HG03378 (cell line): ENCODE measurements around the gene PRKCQ.
"Not testable (repeated sequence)": the region's sequence is repeated elsewhere in the genome, so short reads cannot be mapped to it uniquely, and the experiment has no call there.

ENCODE experiments used
- ATAC-seq: cut with Tn5 transposase; IDR thresholded peaks from one replicate; pipeline ENCODE4 v1.9.1; 2021; ENCODE audit warnings: mild to moderate bottlenecking, moderate library complexity; ENCODE audit not compliant: unreplicated experiment

The PRKCQ gene

GRCh38 chr10:6595499-6595898 lies 15.4 kb upstream of the PRKCQ start:
- no peak for ATAC-seq

DNA sequence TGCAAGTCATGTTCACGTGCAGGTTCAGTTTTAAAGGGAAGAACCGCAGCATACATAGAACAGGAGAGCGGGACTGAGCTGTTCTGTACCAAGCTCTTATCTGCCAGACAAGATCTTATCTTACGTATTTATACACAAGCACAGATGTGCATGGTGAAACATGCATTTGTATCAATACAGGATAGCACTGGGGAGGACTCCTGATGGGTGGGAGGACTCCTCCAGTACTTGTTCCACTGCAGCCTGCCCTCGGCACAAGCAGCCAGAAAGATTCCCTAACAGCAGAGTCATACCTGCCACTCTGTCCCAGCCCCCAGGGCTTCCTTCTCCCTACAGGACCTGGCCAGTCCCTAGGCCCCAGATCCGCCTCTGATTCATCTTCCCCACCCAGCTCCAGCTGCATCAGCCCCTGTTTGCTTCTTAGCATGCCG lies 13.2 kb upstream of the PRKCQ start:
- no peak for ATAC-seq

DNA sequence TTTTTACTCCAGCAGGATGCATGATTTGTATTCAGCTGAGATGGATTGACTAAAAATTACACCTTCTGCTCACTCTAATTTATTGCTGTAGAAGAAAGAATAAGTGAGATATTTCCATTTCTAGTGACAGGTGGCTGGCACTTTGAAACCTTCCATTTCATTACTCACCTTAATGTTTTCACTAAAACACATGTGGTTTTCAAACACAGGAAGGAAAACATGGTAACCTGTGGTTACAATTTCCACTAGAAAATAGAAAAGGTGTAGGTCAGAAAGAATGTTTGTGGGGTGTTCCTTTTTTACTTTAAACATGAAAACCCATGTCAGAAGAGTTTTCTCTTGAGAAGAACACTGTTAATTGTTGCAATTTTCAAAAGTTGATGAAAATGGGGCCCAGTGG lies 12.0 kb upstream of the PRKCQ start:
- ATAC-seq, result no peak

- no peak for ATAC-seq
Observed at GRCh38 chr10:6591668-6592067, 11.6 kb upstream of the PRKCQ start.

- no peak for ATAC-seq
Observed at GRCh38 chr10:6590100-6590499, 10.0 kb upstream of the PRKCQ start.

DNA sequence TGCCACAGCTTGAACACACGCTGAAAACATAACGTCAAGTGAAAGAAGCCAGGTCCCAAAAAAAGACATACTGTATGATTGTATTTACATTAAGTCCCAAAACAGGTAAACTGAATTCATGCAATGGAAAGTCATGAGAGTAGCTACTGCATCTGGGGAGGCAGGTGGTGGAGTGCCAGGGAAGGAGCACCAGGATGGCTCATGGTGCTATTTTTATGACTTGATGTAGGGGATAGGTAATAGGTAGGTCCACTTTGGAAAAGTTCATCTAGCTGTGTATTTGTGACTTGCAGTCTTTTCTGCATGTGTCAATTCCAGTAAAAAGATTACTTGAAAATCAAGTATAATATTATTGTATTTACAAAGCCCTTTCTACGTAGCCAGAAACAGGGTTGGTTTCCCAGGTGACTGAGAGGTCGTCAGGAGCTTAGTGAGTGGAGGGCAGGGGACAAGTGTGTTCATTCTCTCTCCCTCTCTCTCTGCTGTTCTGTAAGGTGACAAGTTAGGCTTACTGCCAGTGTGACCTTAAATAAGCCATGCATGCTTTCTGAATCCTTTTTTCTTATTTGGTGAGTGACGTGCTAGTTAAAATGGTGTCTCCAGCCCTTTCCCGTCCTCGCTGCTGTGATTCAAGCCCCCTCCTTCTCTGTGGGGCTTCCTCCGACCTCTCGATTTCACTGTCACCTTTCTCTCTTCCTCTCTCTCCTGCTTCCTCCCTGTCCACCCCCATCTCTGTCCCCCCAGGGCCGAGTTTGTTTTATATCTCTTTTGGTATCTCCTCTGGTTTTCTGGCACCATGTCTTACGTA lies 9.4 kb upstream of the PRKCQ start:
- ATAC-seq, result no peak

DNA sequence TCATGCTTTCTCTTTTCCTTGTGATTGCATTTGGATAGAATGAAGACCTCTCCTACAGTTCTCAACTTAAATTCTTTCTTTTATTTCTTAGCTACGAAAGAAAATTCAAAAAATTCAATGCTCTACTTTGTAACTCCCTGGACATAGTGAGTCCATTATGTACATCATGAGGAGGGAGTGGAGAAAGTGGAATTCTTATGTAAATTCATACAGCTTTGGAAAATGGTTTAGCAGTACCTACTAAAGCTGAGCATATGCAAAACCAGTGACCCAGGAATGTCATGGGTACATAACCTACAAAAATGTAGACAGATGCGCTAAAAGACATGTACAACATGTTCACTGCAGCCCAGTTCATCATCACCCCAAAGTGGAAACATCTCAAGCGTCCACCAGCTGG lies 8.8 kb upstream of the PRKCQ start:
- ATAC-seq, result no peak

DNA sequence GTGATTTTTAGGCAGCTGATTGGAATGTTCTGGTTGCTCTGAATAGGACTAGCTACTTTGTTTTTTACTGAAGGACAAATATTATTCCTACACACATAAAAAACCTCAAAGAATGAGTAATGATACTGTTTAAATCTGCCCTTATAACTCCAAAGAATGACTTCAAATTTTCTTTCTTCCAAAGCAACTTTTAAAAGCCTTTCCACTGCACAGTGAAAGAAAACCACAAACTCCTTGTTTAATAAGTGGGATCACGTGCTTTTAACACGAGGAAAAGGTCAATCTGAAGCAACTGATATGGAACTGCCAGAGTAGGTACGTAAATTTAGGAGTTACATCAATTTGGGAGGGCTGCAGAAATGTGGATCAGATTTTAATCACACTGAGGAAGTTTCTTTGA lies 8.0 kb upstream of the PRKCQ start:
- ATAC-seq, result no peak

GRCh38 chr10:6586501-6586900 lies 6.4 kb upstream of the PRKCQ start:
- ATAC-seq, result no peak

- no peak for ATAC-seq
Observed at GRCh38 chr10:6583447-6583846, 3.4 kb upstream of the PRKCQ start.

DNA sequence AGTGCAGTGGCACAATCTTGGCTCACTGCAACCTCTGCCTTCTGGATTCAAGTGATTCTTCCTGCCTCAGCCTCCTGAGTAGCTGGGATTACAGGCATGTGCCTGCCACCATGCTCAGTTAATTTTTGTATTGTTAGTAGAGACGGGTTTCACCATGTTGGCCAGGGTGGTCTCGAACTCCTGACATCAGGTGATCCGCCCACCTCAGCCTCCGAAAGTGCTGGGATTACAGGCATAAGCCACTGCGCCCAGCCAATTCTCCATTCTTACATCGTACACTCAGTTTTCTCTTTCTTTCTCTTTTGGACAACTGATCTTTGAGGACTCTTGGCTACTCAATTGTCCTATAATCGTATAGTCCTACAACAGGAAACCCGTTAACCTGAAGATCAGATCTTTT lies 2.8 kb upstream of the PRKCQ start:
- ATAC-seq, result not testable (repeated sequence)

DNA sequence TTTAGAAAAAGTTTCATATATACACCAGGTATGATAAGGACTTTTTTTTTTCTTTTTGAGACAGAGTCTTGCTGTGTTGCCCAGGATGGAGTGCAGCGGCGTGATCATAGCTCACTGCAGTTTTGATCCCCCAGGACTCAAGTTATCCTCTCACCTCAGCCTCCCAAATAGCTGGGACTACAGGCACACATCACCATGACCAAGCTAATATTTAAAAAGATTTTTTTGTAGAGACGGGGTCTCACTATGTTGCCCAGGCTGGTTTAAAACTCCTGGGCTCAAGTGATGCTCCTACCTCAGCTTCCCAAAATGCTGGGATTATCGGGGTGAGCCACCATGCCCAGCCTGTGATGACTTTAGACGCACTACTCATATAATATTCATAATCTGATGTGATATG lies 2.2 kb upstream of the PRKCQ start:
- ATAC-seq, result no peak

DNA sequence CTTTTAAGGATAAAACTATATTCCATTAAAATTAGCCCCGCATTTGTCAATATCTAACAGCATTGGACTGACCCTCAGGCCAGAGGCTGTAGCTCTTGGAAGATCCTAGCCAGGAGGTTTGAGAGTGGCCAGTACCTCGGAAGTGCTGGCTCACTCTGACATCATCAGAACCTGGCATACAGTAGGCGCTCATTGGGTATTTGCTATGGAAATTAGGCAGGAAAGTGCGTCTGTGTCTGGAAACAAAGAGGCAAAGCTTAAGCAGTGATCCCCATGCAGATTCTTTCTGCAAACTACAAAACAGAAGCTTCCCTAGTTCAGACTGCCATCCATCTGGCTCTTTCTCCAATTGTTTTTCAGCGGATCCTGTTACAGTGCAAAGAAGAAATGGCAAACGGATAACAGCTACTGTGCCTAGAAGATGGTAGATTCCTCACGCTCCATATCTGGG lies 1.7 kb upstream of the PRKCQ start:
- no peak for ATAC-seq

GRCh38 chr10:6581223-6581622 lies 1.1 kb upstream of the PRKCQ start:
- ATAC-seq, result not testable (repeated sequence)

DNA sequence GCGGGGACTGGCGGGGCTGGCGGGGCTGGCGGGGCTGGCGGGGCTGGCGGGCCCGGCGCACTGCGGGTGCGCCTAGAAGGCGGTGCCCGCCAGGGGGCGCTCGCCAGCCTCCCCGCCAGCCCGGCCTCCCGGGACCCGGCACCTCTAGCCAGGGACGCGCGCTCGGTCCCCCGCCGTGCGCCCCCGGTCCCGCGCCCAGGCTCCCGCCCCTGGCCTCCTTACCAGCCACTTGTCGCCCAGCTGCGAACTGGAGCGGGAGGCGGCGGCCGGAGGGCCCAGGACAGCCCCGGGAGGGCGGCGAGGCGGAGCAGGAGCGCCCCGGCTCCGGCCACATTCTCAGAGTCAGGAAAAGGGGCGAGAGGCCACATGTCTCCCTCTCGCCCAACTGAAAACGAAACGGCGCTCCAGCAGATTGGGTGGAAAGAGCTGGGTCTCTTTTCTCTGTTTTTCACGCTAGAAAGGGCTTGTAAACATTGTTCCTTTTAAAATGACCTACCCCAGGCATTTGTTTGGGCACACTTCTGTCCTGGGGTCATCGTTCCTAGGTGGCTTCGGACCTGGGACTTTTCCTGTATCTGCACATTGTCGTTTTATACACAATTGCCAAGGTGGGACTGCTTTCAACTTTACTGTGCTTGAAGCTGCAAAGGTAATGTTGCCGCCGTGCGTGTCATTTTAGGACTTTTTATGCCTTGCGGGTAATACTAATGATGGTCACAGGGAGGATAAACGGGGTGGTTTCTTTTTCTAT lies 378 bp upstream of the PRKCQ start:
- ATAC-seq, result no peak

- ATAC-seq, result no peak
Observed at GRCh38 chr10:6579183-6579903, 733 bp downstream of the PRKCQ start.

- ATAC-seq, result no peak
Observed at GRCh38 chr10:6578795-6579182, 1.3 kb downstream of the PRKCQ start.

DNA sequence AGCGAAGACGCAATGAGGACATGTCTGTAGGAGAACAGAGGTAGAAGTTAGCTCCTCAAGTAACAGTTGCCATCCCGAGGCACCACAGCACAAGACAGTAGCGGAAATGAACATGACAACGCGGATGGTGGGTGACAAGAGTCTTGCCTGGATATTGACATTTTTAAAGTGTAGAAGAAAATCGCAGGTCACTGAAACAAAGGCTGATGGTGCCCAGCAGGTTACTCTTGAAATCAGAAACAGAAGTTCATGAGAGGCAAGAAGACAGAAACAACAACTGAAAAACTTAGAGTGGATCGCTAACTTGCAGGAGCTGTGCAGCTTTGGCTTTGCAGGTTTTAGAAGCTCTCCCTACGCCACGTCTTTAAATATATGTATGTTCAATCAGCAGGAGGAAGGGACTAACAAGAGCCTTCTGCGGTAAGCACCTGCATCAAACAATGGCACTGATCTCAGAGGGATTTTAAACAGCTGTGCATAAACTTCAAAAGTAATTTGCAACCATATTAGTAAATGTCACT lies 1.8 kb downstream of the PRKCQ start:
- ATAC-seq, result no peak

- no peak for ATAC-seq
Observed at GRCh38 chr10:6576326-6576725, 3.8 kb downstream of the PRKCQ start.

DNA sequence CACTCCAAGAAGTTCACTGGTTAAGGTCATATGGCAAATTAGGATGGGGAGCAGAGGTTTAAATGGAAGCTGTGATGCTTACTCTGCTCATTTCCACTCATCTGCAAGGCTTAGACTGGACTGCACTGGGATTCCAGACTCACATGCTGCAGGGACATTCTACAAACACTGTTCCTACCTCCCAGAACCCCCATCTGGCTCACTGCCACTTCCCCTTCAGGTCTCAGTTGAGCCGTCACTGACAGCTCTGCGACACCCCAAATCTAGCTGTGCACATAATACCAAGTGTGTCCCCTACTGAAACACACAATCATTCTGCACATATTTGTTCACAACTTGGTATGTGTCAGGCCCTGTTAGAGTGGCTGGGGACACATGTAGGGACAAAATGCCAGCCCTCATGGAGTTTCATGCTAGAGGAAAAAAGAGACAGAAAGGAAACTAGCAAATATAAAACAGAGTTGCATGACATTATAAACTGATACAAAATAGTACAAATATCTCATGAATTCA lies 5.4 kb downstream of the PRKCQ start:
- no peak for ATAC-seq

DNA sequence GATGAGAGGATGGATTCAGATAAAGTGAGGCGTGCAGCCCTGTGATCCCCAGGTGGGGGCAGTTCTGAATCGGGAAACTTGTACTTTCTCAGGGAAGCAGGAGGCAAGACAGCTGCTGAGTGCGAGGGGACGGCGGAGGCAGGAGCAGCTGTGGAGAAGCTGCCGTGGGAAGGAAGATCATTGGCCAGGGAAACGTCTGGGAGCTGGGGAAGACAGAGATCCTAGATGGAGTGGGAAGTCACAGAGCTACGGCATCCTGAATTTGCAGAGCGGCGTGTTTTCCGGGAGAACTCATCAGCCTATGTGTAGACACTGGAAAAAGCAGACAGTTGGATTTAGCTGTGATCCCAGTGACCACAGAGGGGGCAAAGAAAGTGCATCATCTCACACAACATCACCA lies 9.2 kb downstream of the PRKCQ start:
- no peak for ATAC-seq
